HCT116 (cell line): ENCODE measurements around the gene TUBA4B.

Experiments
- EZH2 ChIP-seq: fragments of 200-600 bp; sonication (generic); IDR thresholded peaks from 2 replicates; pipeline ENCODE4 v1.6.1; 2017; ENCODE audit warnings: antibody characterized with exemption, mixed run types
- POLR2A ChIP-seq: IDR thresholded peaks from 2 replicates; pipeline ENCODE4 v1.7.0; 2011; ENCODE audit warnings: borderline replicate concordance; ENCODE audit not compliant: insufficient read depth, insufficient read length; ENCODE audit errors: extremely low read depth
- TCF7L2 ChIP-seq: IDR thresholded peaks from 2 replicates; pipeline ENCODE4 v1.7.0; 2011; ENCODE audit warnings: borderline replicate concordance, inconsistent platforms; ENCODE audit not compliant: insufficient read depth, insufficient read length; ENCODE audit errors: extremely low read depth
- TF ChIP-seq, protein P1 (sequence below), 3 experiments: fragments of 200-600 bp in 1 of 3; sonication (generic) in 1 of 3; IDR thresholded peaks in 2 of 3; conservative IDR thresholded peaks in 1 of 3; 2 replicates each; pipeline ENCODE4 v1.5.1; 2012 to 2017; ENCODE audit warnings: low read depth in 2 of 3, low read length in 2 of 3, antibody characterized with exemption in 1 of 3, borderline replicate concordance in 1 of 3, control low read depth in 1 of 3, mild to moderate bottlenecking in 1 of 3, mixed read lengths in 1 of 3, mixed run types in 1 of 3, moderate library complexity in 1 of 3; ENCODE audit not compliant: insufficient read depth in 1 of 3
- TF ChIP-seq, protein P2 (sequence below): IDR thresholded peaks from 2 replicates; pipeline ENCODE4 v1.6.1; 2012

DNA sequence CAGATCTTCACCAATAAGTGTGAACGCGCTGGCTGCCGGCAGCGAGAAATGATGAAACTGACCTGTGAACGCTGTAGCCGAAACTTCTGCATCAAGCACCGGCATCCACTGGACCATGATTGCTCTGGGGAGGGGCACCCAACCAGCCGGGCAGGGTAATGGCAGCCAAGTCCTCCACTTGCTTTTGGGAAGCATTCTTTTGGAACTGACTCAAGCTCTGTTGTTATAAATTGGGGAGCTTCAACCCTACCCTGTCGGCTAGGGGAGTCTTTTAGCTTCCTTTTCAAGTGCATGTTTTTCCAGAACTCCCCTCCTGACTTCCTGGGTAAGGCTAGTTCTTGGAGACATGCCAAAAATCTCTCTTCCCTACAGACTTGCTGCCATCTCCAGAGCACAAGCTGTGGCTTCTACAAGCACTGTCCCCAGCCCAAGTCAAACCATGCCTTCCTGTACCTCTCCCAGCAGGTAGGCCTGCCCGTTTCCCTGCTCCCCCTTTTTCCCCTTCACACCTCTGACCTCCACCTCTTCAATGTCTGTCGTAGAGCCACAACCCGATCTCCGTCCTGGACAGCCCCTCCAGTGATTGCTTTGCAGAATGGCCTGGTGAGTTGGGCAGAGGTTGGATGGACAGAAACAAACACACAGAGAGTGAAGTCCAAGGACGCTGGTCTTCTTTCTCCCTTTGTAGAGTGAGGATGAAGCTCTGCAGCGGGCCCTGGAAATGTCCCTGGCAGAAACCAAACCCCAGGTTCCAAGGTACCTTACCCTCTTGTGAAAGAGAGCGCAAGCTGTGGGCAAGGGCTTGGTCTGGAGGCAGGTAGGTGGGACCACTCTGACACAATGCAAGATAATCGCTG lies 44.9 kb upstream of the TUBA4B start:
- TF ChIP-seq, protein P1, sequence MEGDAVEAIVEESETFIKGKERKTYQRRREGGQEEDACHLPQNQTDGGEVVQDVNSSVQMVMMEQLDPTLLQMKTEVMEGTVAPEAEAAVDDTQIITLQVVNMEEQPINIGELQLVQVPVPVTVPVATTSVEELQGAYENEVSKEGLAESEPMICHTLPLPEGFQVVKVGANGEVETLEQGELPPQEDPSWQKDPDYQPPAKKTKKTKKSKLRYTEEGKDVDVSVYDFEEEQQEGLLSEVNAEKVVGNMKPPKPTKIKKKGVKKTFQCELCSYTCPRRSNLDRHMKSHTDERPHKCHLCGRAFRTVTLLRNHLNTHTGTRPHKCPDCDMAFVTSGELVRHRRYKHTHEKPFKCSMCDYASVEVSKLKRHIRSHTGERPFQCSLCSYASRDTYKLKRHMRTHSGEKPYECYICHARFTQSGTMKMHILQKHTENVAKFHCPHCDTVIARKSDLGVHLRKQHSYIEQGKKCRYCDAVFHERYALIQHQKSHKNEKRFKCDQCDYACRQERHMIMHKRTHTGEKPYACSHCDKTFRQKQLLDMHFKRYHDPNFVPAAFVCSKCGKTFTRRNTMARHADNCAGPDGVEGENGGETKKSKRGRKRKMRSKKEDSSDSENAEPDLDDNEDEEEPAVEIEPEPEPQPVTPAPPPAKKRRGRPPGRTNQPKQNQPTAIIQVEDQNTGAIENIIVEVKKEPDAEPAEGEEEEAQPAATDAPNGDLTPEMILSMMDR (IDR thresholded peaks at IDR 0.05 in 2 of 3, conservative IDR thresholded peaks at IDR 0.05 in 1 of 3; ENCODE audit: borderline replicate concordance in 1 of 3, insufficient read depth in 1 of 3, low read depth in 2 of 3, low read length in 2 of 3): no peak
- TF ChIP-seq EZH2 (no peak), POLR2A (no peak), TCF7L2 (no peak)
- TF ChIP-seq, protein P2, sequence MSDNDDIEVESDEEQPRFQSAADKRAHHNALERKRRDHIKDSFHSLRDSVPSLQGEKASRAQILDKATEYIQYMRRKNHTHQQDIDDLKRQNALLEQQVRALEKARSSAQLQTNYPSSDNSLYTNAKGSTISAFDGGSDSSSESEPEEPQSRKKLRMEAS: no peak
